HG03039 (cell line): Measurements from ENCODE around the gene ZNF566.

Source experiments
- ATAC-seq: cut with Tn5 transposase; IDR thresholded peaks from one replicate; pipeline ENCODE4 v1.9.1; 2021; ENCODE audit warnings: mild to moderate bottlenecking, moderate library complexity; ENCODE audit not compliant: unreplicated experiment

The ZNF566 gene

GRCh38 chr19:36449059-36449670 lies 40.2 kb downstream of the ZNF566 start:
- ATAC-seq: no peak

DNA sequence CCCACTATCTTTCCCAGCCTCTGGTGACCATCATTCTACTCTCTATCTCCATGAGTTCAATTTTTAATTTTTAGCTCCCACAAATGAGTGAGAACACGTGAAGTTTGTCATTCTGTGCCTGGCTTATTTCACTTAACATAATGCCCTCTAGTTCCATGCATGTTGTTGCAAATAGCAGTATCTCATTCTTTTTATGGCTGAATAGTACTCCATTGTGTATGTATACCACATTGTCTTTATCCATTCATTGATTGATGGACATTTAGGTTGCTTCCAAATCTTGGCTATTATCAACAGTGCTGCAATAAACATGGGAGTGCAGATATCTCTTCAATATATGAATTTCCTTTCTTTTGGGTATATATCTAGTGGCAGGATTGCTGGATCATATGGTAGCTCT lies 48.0 kb downstream of the ZNF566 start:
- no peak for ATAC-seq

DNA sequence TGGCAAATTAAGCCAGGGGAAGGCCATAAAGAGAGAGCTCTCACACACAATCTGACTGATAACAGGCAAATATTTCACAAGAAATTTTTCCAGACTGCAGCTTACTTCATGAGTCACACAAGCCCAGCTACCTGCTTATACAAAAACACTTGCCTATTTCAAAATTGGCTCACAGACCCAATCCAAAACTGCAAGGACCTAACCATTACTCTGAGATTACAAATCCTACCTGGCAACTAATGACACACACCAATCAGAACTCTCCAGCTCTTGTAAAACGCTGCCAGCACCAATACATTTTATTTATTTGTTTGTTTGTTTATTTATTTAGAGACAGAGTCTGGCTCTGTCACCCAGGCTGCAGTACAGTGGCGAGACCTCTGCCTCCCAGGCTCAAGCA lies 52.8 kb downstream of the ZNF566 start:
- no peak for ATAC-seq

DNA sequence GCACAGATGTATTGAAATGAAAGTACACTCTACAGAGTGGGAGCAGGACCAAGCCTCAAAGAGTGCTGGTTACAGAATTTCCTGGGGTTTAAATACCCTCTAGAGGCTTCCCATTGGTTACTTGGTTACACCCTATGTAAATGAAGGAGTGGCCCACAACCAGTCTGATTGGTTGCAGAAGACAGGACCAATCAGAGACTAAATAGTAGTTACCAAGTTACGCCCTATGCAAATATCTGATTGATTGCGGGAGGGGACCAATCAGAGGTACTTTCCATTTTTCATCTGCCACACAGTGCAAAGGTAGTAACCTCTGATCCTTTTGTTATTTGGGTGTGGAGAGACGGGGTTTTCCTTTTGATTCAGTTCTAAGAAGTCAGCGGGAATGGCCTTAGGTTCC lies 65.4 kb downstream of the ZNF566 start:
- no peak for ATAC-seq

DNA sequence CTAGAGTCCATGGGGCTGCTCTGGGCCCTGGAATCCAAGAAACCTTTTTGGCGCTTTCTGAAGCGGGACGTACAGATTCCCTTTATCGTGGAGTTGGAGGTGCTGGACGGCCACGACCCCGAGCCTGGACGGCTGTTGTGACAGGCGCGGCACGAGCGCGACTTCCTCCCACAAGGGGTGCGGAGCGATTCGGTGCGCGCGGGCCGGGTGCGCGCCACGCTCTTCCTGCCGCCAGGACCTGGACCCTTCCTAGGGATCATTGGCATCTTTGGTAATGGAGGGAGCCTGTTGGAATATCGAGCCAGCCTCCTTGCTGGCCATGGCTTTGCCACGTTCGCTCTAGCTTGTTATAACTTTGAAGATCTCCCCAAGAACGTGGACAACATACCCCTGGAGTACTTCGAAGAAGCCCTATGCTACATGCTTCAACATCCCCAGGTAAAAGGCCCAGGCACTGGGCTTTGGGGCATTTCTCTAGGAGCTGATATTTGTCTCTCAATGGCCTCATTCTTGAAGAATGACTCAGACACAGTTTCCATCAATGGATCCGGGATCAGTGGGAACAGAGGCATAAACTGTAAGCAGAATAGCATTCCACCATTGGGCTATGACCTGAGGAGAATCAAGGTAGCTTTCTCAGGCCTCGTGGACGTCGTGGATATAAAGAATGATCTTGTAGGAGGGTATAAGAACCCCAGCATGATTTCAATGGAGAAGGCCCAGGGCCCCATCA lies 67.4 kb downstream of the ZNF566 start:
- no peak for ATAC-seq

DNA sequence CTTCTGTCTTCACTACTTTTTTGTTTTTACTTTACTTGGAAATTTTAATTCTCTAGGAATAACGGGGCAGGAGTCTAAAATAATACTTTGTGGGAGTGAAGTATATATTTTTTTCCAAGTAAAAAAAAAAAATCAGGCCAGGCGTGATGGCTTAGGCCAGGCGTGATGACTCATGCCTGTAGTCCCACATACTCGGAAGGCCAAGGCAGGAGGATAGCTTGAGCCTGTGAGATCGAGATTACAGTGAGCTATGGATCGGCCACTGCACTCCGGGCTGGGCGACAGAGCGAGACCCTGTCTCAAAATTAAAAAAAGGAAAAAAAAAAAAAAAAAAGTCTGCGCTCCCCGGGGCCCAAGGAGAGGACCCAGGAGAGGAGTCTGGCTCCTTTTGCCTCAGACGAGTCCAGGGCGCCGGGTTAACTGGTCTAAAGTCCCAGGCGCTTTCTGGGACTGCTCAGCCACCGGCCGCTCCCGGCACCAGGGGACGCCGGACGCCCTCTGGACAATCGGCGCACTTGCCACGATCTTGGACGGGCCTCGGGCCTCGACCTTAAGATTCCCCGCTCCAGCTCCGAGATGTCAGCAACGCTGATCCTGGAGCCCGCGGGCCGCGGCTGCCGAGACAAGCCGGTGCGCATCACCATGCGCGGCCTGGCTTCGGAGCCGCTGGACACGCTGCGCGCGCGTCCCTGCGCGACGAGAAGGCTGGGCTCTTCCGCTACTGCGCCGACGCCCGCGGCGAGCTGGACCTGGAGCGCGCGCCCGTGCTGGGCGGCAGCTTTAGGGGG lies 68.2 kb downstream of the ZNF566 start:
- no peak for ATAC-seq

DNA sequence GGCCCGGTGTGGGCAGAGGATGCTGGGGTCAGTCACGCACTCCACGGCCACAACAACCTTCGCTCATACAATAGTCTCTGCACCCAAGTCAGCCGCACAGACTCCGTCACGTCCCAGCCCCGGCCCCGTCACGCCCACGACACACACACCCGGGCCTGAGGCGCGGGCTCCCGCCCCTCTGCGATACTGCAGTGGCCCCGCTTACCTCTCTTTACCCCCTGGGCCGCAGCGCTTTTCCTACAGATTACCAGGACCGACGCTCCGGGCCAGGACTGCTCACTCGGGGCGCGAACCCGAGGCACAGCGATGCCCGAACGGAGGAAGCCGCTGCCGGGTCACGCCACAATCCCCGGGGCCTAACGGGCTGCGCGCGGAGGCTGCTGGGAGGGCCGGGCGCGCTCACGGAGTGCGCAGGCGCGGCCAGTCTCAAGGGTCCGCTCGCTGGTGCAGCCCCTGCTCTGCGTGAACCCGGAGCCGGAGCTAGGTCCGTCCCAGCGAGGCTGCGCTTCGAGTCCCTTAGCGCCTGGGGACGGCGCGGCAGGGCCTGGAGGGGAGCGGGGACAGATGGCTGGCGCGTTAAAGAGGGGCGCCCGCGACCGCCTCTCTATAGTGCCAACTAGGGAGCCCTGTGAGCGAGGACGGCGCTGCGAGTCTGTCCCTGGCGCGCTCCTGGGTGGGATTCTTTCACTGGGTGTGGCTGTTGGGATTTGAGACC lies 70.9 kb downstream of the ZNF566 start, which contains the start of gene ZFP82:
Gene ZFP82 (minus strand): TSS at position 358 of the 715 bp plus-strand sequence. CDS start 8,855 bp downstream, outside the sequence.
- peak; percentile 70 for ATAC-seq

DNA sequence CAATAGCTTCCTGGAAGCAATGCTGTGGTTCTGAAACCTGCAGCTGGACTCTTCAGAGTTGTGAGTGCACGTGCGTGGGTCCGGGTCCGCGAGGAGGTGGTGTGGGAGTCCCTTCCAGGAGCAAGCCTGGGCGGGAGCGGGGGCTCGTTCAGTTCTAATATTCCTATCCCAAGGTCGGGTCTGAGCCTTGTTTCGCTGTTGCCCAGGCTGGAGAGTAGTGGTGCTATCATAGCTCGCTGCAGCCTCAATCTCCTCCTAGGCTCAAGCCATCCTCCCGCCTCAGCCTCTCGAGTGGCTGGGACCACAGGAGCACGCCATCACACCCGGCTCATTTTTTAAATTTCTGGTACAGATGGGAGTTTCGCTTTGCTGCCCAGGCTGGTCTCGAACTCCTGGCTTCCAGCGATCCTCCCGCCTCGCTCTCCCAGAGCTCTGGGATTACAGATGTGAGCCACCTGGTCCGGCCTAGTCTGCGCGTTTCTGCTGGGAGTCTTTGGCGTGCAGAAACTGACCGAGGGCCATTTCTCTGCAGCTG lies 71.5 kb downstream of the ZNF566 start:
- no peak for ATAC-seq

DNA sequence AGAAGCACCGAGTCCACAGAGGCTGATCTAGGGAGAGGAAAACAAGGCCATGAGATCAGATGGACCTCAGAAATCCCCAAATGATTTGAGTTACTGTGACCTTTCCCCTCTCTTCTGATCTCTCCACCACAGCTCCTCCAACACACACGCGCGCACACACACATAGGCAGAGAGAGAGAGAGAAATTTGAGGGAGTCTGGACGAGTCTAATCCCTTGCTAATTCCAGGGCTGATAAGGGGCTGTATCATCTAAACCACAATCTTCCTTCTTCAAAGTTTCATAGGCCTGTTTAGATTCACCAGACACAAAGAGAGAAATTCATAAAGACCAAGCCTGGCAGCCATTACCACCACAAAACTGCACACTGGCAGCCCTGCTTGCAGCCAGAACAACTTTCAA lies 79.5 kb downstream of the ZNF566 start:
- ATAC-seq: no peak

DNA sequence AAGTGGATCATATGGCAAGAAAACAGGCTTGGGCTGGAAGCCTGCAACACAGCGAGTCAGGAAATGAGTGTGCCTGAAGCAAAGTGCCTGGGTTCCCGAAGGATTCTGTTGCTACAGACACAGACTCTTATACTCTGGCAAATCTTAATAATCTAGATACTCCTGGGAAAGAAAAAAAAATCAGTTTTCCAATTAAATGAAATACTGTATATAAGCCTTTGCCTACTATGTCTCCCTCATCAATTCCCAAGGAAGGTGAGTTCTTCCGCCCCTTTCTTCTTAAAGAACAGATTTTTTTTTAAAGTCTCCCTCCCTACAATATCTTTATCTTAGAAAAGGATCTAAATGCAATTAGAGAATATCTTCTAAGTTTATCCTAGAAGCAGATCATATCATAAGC lies 81.3 kb downstream of the ZNF566 start:
- ATAC-seq: no peak

GRCh38 chr19:36404498-36404897 lies 84.9 kb downstream of the ZNF566 start:
- no peak for ATAC-seq

GRCh38 chr19:36401475-36401874 lies 87.9 kb downstream of the ZNF566 start:
- no peak for ATAC-seq

DNA sequence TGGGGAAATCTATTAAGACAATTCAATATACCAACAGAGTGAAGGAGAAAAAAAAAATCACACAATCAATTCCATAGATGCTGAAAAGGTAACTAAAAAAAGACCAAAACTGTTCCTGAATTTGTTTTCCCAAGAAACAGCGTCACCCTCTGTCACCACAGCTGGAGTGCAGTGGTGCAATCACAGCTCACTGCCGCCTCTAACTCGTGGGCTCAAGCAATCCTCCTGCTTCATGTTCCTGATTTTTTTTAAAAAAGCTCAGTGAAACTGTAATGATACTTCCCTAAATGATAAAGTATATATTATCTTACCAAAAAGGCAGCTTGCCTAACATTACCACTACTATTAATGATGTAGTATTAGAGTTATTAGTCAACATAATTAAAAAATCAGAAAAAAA lies 90.8 kb downstream of the ZNF566 start:
- no peak for ATAC-seq
